ENCODE measurements around the gene KHDC3L. TPM values are rescaled to one million over a fixed set of nuclear protein-coding genes. Genes with fewer than 3 reads are reported as not detected.

Gene KHDC3L
- total RNA-seq, 2 experiments from 2014 or later, result not detected

GRCh38 chr6:73393278-73393677 is 30.8 kb downstream of the KHDC3L start:
- H3K4me3 Mint-ChIP-seq, result no peak overlapping the region
- ChIA-PET CTCF (no interaction called here), POLR2A (no interaction called here)
- peaks cover 14% of the 10 kb centered on the region for H3K4me1 Mint-ChIP-seq
- DNase-seq (no peak), ATAC-seq (no peak)
- no peaks in the 10 kb centered on the region for H3K27me3 Mint-ChIP-seq
- H3K9me3 Mint-ChIP-seq (ENCODE audit: low read depth), result no peaks in the 10 kb centered on the region
- intact Hi-C loops (cut with DNase I, micrococcal nuclease), result loop anchor here (5.0 kb wide), 2 partner anchors 81 to 771 kb away; partner anchors contain the start of gene KCNQ5 (in 1 of the 2)
- no peaks in the 10 kb centered on the region for H3K36me3 Mint-ChIP-seq (ENCODE audit: low read depth)
- H3K27ac Mint-ChIP-seq, result no peak overlapping the region

GRCh38 chr6:73394577-73395354 is 32.3 kb downstream of the KHDC3L start, which contains the start of gene DDX43:
DDX43 (plus strand) TSS chr6:73394828; CDS start chr6:73394906, 78 bp downstream.
- POLR2A ChIA-PET, result interaction anchor here (0.6 to 1.3 kb wide), 2 partner anchors 57 to 86 kb away, joined by 3 to 4 read pairs; no protein-coding TSS in a partner anchor
- H3K4me3 Mint-ChIP-seq, result peak within 1 kb of the TSS; percentile 76
- DNase-seq (peak; percentile 78), ATAC-seq (peak; percentile 94)
- H3K36me3 Mint-ChIP-seq (ENCODE audit: low read depth), result no peaks in the 10 kb centered on the region
- intact Hi-C loops (cut with DNase I, micrococcal nuclease), result loop anchor here (5.0 kb wide), 2 partner anchors 82 to 772 kb away; partner anchors contain the start of gene KCNQ5 (in 1 of the 2)
- CTCF ChIA-PET, result interaction anchor here (0.6 to 2.4 kb wide), 4 partner anchors 13 to 953 kb away, joined by 3 to 9 read pairs (median 6); partner anchors contain the start of gene SLC17A5
- peak within 1 kb of the TSS; percentile 92 for H3K27ac Mint-ChIP-seq
- peaks cover 12% of the 10 kb centered on the region for H3K4me1 Mint-ChIP-seq
- no peaks in the 10 kb centered on the region for H3K27me3 Mint-ChIP-seq
- no peaks in the 10 kb centered on the region for H3K9me3 Mint-ChIP-seq (ENCODE audit: low read depth)

GRCh38 chr6:73395875-73396274 is 33.4 kb downstream of the KHDC3L start:
- intact Hi-C loops (cut with DNase I, micrococcal nuclease), result no loop called here
- H3K4me3 Mint-ChIP-seq, result no peak overlapping the region
- no peak overlapping the region for H3K27ac Mint-ChIP-seq
- no peak for ATAC-seq
- H3K4me1 Mint-ChIP-seq, result peaks cover 12% of the 10 kb centered on the region
- H3K9me3 Mint-ChIP-seq (ENCODE audit: low read depth), result no peaks in the 10 kb centered on the region
- H3K27me3 Mint-ChIP-seq, result no peaks in the 10 kb centered on the region
- no peaks in the 10 kb centered on the region for H3K36me3 Mint-ChIP-seq (ENCODE audit: low read depth)
- DNase-seq, result no peak
- CTCF ChIA-PET, result interaction anchor here (0.6 to 2.4 kb wide), 3 partner anchors 12 to 257 kb away, joined by 3 to 9 read pairs (median 7); partner anchors contain the start of gene SLC17A5
- POLR2A ChIA-PET, result no interaction called here

- Mint-ChIP-seq H3K27ac (no peak overlapping the region), H3K36me3 (ENCODE audit: low read depth) (peaks cover 1% of the 10 kb centered on the region), H3K27me3 (no peaks in the 10 kb centered on the region), H3K4me3 (no peak overlapping the region), H3K9me3 (ENCODE audit: low read depth) (no peaks in the 10 kb centered on the region), H3K4me1 (no peaks in the 10 kb centered on the region)
- intact Hi-C loops (cut with DNase I, micrococcal nuclease), result no loop called here
- no peak for DNase-seq
- ChIA-PET CTCF (interaction anchor here (0.6 to 1.2 kb wide), 3 partner anchors 25 to 159 kb away, joined by 3 read pairs; no protein-coding TSS in a partner anchor), POLR2A (no interaction called here)
- ATAC-seq, result no peak
Observed at GRCh38 chr6:73400656-73401055, 38.2 kb downstream of the KHDC3L start.

GRCh38 chr6:73409395-73409794 is 46.9 kb downstream of the KHDC3L start:
- no peak overlapping the region for H3K27ac Mint-ChIP-seq
- ChIA-PET POLR2A (no interaction called here), CTCF (no interaction called here)
- intact Hi-C loops (cut with DNase I, micrococcal nuclease), result no loop called here
- H3K27me3 Mint-ChIP-seq, result no peaks in the 10 kb centered on the region
- H3K9me3 Mint-ChIP-seq (ENCODE audit: low read depth), result no peaks in the 10 kb centered on the region
- DNase-seq, result no peak
- no peaks in the 10 kb centered on the region for H3K4me1 Mint-ChIP-seq
- H3K4me3 Mint-ChIP-seq, result no peak overlapping the region
- H3K36me3 Mint-ChIP-seq (ENCODE audit: low read depth), result peaks cover 3% of the 10 kb centered on the region
- ATAC-seq, result no peak

- Mint-ChIP-seq H3K9me3 (ENCODE audit: low read depth) (no peaks in the 10 kb centered on the region), H3K27ac (no peak overlapping the region), H3K36me3 (ENCODE audit: low read depth) (peaks cover 11% of the 10 kb centered on the region), H3K4me3 (no peak overlapping the region), H3K4me1 (no peaks in the 10 kb centered on the region), H3K27me3 (no peaks in the 10 kb centered on the region)
- intact Hi-C loops (cut with DNase I, micrococcal nuclease), result no loop called here
- ATAC-seq (no peak), DNase-seq (no peak)
- ChIA-PET POLR2A (no interaction called here), CTCF (no interaction called here)
Observed at GRCh38 chr6:73413102-73413501, 50.6 kb downstream of the KHDC3L start.

Other genes with a start within 250 kb of the KHDC3L start
- not detected for gene KHDC1L, start 137.2 kb upstream of the KHDC3L start, total RNA-seq
- gene KHDC1, start 99.5 kb upstream of the KHDC3L start, total RNA-seq, result 1 to 10 TPM; 2.8 to 4.2 TPM
- not detected for gene DPPA5, start 8.4 kb upstream of the KHDC3L start, total RNA-seq
- under 1 TPM; 0.55 to 0.86 TPM for gene OOEP, start 7.2 kb downstream of the KHDC3L start, total RNA-seq
- under 1 TPM; 0.51 to 0.66 TPM for gene DDX43, start 32.2 kb downstream of the KHDC3L start, total RNA-seq
- gene CGAS, start 89.6 kb downstream of the KHDC3L start, total RNA-seq, result 10 to 100 TPM; 22.2 to 24.1 TPM
- gene MTO1, start 99.1 kb downstream of the KHDC3L start, total RNA-seq, result 10 to 100 TPM; 45.0 to 49.7 TPM
- gene EEF1A1, start 158.4 kb downstream of the KHDC3L start, total RNA-seq, result over 10,000 TPM; 11,209 to 15,482 TPM